Inferior parietal cortex (tissue), 1 donor: ENCODE data around the gene HEPHL1.

ENCODE experiments used
- DNase-seq: peaks from one replicate; pipeline ENCODE4 v3.0.0-alpha.2; 2016; ENCODE audit errors: extremely low spot score

Gene HEPHL1

DNA sequence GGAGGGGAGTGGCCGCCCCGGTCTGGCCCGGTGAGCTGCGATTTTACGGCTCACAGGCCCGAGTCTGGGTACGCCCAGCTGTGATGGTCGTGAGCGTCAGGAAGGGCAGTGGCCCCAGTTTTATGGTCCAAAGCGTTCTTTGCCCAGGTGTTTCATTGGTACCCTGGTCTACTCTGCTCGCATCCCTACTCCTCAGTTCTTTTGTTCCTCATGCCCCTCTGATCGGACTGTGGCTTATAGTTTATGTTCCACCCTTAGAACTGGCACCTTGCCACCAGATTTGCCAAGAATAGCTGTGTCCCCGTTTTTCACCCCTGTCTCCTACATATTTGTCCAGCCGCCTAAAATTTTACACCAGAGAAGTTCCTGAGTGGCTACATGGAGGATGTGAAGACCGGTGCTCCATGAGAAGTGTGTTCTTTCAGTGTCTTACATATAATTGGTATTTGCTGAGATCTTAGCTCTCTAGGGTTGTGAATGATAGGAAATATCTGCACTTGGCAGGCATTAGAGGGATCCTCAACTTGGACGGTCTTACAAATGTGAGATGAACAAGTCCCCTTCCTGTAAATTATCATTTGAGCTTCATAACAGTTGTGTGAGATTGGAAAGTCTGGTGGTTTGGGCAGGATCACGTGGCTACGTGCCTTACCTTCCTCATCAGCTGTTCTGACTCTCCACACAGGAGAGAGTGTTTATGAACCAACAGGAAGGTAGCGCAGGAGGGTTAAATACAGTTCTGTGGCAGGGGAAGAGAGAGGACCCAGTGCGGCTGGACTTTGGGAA, 108.6 kb downstream of the HEPHL1 start:
- no peak for DNase-seq

DNA sequence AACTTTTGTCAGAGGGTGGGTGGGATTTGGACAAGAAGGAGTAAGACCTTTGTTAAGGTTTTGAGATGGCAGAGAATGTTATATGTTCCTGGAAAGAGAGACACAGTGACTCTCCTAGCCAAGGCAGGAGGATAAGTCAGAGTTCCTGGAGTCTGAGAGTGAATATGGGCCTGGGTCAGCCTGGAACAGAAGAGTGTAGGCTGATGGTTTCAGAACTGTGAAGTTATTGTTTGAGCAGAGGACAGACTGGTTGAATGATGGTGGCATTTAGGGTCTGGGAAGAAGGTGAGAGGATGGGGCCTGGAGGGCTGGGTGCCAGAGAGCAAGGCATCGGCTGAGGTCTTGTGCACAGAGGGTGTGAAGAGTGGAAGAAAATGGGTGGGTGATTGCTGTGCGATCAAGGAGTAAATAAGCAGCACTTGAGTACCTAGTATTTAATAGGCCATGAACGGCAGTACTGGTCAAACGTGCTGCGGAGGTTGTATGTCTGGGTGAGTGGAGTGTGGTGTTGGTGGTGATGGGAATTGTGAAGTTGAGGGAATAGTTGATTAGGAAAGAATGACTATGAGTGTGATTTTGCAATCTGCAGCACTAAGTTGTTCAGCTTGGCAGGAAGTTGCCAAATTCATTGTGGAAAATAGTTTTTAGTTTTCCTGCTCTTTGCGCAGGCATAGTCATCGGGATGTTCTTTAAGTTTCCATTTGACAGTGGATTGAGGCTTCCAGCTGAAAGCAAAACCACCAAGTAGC, 109.3 kb downstream of the HEPHL1 start:
- no peak for DNase-seq

DNA sequence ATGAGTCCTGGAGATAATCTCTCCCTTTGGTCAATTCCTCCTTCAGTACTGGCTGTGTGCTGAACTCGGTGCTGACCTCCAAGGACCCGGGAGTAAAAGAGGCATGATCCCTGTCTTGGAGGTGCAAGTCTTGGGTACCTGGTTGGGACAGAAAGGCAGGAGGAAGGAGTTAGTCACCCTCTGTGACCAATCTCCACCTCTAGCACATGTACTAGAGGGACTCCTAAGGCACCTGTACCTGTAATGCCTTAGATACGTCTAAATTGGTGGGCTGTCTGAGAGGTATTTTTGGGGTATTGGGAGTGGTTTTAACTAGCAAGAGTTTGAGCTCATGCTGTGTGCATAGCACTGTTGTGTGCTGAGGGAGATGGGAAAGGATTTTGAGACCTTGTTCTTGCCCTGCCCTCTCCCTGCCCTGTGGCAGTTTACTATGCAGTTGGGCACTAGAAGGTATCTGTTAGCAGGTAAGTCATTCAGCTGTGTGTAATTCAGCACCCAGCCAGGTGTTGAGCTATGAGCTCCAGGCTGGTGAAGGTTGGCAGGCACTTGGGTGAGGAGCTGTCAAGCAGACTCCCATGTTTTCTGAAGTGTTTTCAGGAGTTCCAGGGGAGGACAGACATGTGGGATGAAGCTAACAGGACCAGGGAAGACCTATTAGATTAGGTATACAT, 110.0 kb downstream of the HEPHL1 start:
- no peak for DNase-seq

DNA sequence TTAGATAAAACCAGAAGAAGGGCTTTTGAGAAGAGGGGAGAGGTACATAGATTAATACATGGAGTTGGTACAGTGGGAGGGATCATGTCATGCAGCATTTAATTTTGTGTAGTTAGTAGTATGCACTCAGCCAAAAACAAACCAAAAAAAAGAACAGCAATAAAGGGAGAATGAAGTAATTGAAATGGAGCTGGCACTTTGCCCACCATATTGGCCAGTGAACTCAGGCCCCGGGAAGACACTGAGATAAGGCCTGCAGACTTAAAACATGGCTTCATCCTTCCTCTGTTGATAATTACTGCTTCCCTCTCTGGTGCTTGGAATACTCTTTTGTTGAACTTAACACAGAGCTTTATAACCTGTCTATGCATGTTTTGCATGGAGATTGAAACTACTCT, 110.6 kb downstream of the HEPHL1 start:
- DNase-seq = no peak

DNA sequence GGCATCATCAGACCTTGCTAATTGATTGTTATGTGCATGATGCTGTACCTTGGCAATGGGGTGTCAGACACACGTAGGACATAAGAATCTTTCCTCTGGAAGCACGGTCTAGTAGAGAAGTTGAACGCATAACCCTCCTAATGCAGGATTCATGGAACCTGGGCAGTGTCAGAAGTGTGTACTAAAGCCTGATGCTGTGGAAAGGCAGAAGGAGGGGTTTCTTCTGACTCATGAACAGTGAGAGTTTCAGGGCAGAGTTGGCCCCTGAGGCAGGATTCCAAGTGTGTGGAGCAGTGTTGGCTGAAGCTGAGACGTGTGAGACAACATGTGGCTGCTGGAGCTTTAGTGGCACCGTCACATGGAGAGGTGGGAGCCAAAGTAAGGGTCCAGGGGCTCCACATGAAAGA, 111.0 kb downstream of the HEPHL1 start:
- no peak for DNase-seq

DNA sequence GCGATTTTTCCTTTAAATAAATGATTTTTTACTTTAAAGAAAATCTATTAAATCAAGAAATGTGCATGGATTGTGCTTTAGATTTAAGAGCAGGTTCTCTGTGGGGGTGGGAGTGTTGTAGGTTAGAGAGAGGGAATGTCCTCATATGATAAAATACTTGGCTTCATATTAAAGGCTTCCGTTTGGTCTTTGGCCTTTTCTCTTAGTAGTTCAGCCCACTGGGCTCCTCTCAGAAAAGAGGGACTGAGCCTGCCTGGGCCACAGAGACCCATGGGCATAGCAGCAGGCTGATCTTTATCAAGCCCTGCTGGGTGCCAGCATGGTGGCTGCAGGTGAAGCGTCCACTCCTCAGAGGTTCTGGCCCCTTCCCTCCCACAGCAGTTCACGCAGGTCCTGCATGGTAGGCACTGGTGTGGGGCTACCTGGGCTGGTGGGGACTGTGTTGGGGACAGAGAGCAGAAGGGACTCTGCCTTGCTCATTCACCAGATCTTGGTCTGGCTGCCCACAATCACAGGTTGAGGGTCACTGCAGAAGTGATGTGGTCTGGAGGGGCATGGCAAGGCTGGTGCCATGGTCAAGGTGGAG, 111.8 kb downstream of the HEPHL1 start:
- no peak for DNase-seq

DNA sequence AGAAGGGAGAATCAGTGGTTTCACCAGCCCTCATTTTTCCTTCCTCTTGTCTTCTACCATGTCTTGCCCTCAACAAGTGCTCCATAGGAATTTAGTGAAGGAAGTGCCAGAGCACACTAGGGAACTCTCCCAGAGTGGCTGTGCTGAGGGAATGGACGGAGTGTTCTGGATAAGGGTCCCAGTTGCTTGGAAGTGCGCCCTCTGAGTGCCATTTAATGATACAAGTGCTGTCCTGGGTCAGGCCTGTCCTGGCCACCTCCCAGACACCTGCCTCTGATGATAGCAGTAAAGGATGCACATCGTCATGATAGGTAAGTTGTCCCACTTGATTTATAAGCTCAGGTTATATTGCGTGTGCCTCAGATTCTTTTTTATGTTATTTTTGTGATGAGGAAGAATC, 112.6 kb downstream of the HEPHL1 start:
- DNase-seq = no peak

DNA sequence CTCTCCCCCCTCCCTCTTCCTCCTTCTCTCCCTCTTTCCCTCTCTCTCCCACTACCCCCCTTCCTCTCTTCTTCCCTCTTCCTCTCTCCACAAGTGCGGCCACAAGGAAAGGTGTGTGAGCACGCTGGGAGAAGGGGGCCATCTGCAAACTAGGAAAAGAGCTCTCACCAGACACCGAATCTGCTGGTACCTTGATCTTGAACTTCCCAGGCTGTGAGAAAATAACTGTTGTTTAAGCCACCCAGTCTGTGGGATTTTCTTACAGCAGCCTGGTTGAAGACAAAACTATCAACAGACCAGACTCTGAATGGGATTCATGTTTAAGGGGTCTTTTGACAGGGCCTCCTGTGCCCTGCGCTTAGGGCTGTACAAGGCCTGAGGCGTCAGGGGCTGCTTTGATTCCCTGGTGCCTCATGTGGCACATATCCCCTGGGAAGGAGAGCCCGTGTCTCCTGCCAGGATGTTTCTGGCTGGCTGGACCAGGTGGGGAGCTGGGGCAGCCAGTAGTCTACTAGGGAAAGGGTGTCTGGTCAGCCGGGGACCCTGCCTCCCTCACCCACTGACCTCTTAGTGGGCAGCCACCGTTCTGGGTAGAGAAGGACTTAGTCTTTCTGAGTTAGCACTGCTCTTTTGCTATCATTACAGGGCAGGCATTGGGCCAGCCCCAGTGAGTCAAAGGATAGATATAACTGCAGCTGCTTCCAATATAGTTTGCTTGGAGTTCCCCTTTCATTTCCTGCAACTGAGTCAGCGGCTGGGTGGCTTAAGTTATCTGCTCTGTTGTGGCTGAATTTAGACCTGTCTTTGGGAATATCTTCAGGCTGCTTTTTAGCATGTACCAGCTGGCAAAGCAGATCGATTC, 113.7 kb downstream of the HEPHL1 start:
- no peak for DNase-seq

DNA sequence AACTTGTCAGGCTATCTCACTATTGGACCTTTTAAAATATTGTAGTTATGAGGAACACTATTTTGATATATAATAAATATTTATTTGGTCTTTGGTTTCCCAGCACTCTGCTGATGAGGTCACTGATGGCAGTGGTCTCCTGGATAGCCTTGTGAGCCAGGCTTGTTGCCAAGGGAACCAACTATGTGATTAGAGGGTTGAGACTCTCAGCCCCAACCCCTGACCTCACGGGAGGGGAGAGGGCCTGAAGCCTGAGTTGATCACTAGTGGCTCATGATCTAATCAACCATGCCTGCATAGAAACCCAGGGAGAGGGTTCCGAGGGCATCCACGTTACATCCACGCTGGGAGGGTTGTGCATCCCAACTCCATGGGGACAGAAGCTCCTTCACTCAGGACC, 118.3 kb downstream of the HEPHL1 start:
- no peak for DNase-seq

DNA sequence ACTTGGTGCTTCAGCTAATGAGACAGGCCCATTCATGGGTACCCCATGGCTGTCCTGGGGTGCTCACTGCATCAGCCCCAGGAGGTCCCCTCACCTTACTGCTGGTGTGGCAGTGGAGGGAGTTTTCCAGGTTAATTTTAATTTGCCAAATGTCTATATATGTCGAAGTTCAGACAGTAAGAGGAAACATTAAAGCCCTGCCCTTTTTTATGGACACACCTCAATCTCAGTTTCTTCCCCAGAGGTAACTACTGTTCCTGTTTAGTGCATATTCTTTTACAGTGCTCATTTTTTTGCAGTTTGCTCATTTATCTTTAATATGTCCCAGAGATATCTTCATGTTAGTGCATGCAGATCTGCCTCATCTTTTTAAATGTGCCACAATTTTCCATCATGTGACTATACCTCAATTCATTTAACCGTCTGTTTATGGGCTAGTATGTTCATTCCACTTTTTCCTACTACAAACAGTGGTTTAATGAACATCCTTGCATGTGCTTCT, 119.1 kb downstream of the HEPHL1 start:
- DNase-seq = no peak

DNA sequence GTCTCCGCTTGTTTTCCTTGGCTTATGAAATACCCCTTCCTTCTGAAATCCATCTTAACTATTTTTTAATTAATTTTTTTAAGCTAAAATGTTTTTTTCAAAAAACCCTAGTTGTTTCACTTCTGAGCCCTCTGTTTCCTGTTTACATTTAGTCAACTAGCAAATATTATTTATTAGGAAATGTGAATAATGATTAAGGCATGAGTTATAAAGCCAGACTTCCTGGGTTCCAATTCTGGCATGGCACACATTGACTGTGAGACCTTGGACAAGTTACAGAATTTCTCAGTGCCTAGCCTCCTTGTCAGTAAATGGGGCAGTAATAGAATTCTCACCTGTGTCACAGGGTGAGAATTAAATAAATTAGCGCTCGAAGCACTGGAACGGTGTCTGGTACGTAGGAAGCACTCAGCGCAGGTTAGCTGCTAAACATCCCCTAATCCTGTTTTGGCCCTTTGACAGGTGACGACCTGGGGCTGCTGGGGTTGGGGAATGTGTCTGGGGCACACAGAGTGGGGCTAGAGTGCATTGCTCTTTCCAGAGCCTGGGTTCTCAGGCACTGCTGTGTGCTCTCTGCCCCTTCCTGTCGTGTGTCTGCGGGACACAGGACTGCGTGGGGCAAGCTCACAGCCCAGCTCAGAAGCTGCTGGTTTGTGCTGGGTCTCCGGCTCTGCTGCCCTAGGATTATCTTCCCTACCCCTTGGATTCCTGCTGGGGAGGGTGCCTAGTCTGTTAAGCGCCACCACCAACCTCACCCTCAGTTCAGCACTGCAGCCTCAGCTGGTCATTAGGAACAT, 120.6 kb downstream of the HEPHL1 start:
- DNase-seq = no peak

DNA sequence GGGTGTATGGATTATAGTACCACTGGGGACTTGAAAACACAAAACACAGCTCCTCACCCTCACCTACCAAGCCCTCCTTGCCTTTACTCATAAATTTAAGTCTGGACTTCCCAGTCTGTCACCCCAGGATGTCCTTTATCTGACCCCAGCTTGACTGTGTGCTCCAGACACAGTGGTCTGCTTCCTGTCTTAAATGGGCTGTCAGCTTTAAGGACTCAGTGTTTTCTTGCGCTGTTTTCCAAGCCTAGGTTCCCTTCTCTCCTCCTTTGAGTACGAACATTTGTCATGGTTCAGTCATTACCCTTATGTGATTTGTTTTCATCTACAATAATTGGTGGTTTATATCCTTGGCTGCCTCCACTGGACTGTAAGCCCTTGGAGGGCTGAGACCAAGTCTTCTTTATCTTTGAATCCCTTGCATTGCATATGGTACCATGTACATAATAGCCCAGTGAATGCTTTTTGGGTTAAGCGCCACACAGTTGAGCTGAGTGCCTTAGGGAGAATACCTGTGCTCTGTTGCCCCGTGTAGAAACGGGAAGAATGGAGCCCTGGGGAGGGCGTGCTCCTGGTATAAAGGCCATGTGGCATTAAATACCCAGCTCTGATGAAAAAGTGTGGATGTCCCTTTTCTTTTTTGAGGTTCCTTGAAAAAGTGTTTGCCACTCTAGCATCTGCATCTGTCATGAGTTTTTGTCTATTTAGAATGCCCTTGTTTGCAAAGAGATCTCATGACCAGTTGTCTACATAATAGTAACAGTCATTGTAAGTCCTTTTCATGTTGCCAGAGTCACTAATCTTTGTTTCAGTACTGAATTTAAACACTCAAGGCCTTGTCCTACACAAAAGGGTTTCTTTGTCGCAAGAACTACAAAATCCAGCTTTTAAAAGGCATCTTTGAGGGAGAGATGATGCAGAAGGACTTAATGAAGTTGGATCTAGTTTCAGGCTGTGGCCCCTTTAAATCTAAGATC, 121.4 kb downstream of the HEPHL1 start:
- peak; percentile 53 for DNase-seq

DNA sequence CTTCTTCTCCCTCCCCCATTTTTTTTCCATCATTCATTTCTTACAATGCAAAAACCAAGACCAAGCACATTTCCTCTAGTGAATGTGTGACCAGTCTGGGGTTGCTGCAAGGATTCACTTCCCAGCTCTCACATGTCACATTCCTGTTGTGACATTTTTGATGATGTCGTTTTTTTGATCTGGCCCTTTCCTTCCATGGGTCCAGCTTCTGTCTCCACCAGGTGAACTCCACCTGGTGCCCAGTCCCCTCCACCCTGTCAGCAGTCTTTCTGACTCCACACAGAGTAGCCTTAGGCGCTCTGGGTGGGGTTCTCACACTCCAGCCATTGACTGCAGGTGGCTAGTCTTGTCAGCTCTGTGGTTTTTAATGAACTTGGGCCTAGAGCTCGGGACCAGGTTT, 123.1 kb downstream of the HEPHL1 start:
- DNase-seq = no peak

DNA sequence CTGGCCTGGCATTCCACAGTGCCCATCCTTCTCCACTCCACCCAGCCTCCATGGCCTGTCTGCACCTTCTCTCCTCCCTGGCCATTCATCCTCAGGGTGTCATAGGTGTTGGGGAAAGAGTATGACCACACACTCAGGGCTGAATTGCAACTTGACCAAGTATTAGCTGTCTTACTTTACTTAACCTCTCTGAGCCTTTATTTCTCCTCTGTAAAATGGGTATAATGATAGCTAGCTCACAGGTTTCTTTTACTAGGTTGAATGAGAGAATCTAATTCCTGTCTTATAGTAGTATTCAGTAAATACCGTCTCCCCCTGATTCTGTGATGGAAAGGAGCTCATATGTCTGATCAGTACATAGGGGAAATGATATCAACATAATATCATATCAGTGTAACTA, 123.5 kb downstream of the HEPHL1 start:
- DNase-seq = no peak

DNA sequence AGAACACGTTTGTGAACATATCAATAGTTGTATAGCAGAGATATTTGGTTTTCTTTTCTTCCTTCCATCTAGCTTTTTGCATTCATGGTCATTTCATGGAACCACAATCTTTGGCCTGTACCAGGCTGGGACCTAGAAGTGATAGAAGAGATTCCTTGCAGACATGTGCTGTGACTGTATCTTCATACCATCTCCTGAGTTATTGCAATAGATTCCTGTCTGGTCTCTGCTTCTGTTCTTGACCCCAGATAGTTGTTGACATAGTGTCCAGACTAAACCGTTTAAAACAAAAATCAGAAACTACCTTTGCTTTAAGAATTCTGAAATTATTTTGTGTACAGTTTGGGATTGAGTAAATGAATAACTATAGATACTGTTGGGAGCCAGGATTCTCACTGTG, 124.3 kb downstream of the HEPHL1 start:
- no peak for DNase-seq

DNA sequence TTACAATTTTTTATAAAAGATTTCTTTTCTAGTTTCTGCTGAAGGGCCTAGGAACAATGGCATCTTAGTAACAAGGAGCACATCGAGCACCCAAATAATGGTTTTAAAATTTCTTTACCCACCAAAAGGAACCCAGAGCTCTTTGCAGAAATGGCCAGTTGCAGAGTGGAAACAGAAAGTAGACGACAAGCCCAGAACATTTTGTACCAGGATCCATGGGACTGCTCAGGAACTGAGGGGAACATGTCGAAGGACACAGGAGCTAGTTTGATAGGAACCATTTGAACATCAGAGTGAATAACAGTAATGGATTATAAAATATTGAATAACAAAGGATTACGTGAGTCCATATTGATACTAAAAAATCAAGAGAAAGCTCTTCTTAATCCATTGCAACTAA, 124.8 kb downstream of the HEPHL1 start:
- DNase-seq = no peak

DNA sequence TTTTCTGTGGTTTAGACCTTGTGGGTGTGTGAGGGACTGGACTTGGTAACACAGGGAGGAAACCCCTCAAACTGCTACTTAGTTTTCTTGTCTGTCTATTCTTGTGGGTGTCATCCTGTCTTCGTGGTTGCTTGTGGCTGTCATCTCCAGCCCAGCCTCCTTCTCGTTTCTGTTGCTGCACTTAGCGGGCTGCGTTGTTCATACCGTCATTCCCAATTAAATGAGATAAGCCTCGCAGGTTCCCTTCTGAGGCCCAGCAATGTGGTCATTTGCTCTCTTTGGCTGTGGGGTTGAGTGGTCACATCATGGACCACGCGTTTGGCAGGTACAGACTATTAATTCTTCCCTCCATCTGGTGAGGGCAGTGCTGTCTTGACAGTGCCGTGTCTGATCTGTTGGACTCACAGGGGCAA, 126.3 kb downstream of the HEPHL1 start:
- DNase-seq = no peak

DNA sequence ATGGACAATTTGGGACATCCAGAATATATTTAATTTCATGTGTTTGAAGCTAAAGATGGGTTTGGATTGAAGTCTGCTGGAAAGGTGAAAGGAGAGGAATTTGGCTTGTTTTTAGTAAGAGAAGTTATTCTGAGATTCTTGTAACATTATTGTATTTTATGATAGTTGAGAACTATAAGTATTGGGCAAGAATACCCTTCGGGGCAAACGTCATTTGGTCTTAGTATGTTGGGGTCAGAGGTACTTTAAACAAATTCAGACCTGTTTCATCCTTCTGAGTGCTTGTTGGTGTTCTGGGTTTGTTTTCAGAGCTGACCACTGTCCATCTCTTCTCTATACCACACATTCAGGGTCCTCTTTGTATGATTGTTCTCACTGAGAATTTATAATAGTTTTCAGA, 127.0 kb downstream of the HEPHL1 start:
- no peak for DNase-seq

DNA sequence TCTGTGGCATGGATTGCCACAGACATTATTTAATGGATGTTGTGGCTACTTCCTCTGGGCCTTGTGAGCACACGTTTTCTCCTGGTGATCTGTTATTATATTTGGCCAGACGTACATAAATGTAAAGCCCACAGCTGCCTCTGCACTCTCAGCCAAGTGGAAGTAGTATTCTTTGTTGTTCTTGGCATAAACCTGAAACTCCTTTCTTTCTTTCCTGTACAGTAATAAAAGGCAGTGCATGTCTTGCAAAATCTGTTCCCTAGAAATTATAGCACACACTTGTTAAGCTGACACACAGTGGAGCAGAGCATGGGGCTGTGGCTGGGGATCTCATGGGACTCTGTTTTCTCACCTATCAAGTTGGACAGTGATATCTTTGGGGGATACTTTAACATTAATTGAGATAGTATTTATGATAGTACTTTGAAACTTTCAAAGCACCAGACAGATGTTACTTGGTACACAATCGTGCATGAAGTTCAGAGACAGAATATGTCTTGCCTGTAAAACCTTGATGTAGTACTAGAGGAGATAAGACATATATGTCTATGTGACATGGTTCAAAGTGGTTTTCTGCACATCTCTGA, 128.4 kb downstream of the HEPHL1 start:
- DNase-seq = no peak
